GM18507 (cell line): ENCODE measurements around the gene RPTOR.

Experiments used
- DNase-seq: peaks from one replicate; pipeline ENCODE4 v3.0.0; 2011; ENCODE audit warnings: low read depth; ENCODE audit not compliant: insufficient read length; ENCODE audit errors: extremely low spot score
- FAIRE-seq: peaks from 2 replicates; lab custom pipeline; 2011; peaks lifted over from hg19 to GRCh38; lab: Jason Lieb, UNC

Gene RPTOR

DNA sequence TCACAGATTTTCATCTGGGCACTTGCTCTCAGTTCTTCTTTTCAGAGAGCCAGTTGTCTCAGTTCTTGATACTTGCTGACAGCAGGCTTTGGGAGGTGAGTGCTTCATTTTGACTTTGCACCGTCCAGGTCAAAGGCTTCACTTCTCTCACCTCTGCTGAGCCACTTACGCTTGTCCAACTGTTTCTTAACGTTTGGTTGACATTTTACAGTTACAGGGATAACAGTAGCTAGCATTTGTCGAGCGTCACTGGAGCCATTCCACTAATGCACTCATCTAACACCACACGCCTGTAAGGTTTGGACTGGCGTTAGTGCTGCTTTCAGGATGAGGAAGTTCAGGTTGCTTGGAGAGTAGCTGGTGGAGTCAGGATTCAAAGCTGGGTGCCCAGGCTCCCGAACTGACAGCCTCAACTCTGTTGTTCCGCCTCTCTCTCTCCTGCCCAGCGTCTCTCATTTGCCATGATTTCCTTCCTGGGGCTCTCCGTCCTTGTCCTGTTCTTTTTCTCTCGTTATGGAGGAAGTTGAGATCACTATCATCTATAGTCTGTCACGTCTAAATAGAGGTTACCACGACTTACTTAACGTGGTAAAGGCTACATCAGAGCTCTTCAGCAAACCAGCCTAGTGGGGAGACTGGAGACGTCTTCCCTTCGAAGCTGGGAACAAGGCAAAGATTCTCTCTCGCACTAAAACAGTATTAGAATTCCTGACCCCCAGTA, 220.8 kb downstream of the RPTOR start:
- FAIRE-seq (no peak), DNase-seq (no peak)

DNA sequence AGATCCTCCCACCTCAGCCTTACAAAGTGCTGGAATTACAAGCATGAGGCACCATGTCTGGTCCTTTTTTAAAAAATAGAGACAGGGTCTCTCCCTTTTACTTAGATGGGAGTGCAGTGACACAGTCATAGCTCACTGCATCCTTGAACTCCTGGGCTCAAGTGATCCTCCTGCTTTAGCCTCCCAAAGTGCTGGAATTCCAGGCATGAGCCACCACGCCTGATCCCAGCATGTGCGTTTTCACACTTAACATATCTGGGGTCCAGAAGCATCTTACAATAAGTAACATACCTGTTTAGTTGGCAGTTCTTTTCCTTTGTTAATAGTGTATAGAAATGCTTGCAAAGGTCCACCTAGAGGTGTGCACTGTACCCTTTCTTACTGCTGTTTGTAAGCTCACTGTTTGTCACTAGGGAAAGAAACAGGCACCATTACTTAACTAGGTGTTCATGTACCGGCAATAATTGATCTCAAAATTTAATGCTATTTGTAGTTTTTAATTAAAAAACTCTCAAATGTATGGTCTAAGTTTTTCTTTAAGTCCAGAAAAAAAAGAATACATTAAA, 221.7 kb downstream of the RPTOR start:
- no peak for DNase-seq

DNA sequence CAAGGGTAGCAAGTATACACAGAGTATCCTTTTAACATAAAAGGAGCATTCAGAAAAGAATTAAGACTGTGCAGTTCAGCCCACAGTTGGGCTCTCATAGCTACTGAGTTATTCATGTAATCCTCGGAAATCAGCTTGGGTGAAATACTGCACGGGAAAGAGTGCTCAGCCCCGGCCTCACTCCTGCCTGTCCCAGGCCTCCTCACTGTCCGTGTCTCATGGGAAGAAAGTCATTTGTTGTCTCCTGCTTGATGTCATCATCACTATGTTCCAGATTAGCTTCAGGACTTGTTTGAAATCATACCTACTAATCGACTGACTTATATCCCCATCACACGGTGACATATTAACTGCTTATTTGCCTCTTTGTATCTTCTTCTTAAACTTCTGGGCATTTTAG, 223.8 kb downstream of the RPTOR start:
- DNase-seq (no peak), FAIRE-seq (no peak)

More for the DNA sequence above, 221.7 kb downstream of the RPTOR start:
- FAIRE-seq, result no peak

DNA sequence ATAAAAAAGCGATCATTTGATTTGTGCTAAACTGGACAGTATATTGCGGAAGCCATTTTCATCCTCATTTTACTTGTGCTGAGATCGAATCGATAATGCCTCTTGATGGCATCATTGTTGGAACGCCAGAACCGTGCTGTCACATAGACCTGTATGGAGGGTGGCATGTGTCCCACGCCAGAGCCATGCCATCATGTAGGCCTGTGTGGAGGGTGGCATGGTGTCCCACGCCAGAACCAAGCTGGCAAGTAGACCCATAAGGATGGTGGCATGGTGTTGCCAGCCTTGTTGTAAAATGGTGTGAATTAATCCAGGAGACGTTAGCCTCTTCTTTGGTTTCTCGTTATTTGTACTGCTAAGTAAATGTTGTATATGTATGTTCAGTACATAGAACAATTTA, 224.3 kb downstream of the RPTOR start:
- FAIRE-seq (no peak), DNase-seq (no peak)

DNA sequence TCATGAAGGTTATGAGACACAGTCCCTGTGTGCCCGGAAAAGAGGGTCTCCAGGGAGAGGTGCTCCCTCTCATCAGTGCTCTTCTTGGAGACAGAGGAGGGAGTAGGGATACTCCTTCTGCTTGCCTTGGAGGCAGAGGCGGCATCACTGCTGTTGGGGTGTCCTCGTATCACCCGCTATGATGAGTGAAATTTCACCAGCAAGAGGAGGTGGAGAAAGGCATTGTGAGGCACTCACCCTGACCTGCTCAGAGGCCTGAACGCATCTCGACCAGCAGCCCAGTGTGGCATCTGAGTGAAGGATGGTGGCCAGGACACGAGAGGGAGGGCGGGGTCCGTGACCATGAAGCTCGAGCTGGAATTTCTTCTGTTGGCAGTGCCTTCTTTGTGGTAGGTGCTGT, 224.9 kb downstream of the RPTOR start:
- no peak for DNase-seq
- no peak for FAIRE-seq

DNA sequence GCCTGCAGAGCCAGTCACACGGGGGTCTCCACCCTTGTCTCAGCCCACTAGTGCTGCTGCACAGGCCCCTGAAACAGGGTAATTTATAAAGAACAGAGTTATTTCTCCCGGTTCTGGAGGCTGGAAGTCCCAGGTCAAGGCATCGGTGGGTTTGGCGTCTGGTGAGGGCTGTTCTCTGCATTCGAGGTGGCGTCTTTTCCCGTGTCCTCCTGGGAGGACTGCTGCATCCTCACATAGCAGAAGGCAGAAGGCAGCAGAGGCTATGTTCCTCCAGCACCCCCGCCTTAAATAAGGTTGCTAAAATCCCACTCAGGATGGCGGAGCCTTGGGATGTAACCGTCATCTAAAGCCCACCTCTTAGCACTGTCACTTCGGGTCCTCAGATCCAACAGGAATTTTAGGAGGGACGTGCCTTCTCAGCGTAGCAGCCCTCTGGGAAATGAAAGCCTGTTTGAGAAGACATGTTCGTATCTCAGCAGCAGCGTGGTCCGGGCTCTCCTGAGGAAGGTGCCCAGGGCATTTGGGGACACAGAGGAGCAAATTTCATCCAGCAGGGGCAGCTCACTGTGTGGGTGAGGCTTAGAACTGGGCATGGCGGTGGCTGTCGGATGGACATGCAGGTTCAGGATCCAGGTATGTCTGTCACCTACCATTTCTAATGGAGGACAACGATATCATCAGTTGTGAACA, 225.4 kb downstream of the RPTOR start:
- no peak for FAIRE-seq

DNA sequence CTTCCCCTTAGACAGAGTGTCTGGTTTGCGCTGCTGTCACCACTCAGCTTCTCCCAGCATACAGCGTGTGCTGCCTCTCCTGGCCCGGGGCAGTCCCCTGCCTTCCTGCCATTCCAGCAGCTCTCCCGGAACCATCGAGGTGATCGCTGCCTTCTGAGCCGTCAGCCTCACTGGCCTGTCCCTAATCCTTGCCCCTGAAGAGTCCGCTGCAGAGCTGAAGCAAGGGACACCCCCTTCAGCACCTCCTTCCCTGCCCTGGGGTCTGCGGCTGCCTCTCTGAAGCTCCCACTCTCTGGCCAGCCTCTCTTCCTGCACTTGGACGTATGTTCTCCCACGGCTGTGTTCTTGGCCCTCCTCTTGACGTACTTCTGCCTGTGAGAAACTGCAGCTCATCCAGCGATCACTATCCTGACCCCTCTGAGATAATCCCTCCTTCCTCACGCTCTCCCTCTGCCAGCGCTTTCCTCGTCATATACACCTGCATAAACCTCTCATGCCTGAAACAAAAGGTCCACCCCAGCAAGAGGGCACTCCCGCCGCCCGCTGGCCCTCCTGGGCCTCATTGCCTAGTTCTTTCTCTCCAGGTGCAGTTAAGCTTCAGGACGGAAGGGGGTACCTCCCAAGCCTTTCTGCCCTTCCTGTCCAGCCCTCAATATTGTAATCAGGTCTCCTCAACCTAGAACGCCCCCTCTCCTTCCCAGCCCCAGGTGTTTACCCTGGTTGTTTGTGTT, 226.4 kb downstream of the RPTOR start:
- DNase-seq (no peak), FAIRE-seq (no peak)

More for the DNA sequence above, 225.4 kb downstream of the RPTOR start:
- DNase-seq, result no peak

DNA sequence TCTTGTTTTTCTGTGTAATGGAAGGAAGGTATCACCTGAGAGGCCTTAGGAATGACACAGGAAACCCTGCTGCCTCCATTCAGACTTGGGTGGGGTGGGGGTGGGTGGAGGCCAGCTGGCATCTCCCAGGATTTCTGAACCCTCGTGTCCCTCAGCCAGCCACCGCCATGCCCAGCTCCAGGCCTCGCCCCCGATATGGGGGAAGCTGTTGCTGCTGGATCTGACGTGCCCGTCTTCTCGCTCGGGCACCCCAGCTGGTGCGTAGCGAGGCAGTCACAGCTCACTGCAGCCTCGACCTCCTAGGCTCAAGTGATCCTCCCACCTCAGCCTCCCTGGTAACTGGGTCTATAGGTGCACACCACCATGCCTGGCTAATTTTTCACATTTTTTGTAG, 227.0 kb downstream of the RPTOR start:
- FAIRE-seq (no peak), DNase-seq (no peak)

DNA sequence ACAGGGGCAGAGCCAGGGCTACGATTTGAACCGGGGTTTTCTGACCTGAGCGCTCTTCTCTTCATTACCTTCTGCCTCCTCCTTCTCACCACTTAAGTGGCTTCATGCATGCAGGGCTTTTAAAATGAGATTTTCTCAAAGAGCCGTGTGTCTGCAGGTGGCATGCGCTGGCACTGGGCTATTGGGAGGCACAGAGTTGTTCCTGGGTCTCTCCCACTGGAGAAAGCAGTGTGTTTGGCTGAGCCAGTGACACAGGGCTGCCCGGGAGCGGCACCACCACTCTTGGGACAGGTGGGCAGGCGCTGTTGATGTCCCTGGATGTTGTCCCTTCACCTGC, 228.2 kb downstream of the RPTOR start:
- no peak for FAIRE-seq
- DNase-seq, result no peak

DNA sequence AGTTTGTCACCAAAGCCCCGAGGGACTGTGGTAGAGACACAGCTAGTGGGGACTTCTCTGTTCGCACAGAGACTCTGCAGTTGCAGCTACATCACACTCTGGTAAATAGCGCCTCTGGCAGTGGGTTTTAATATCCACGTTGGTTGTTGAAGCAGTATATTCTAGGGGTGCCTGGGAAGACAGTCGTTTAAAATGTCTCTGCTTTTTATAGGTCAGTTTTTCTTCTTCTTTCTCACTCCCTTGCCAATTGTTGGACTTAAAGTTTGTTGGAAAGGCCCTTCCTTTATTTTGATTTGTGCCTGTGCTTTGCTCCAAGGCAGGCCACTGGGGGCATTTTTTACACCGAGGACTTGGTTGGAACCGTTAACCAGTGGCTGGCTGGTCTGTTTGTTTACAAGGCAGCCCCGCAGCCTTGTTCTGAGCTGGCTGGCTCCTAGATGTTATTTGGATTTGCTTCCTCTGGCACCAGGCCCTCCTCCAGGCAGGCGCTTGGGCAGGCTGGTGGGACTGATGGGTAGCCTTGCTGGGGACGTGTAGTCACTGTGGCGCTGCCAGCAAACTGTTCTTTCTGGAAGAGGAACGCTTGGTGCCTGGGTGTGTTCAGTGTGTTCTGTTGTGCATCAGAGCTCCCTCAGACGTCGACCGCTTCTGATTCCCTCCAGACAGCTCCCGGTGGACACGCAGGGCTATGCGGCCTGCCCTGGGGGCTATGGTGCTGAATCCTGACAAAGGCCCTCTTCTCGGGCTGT, 228.8 kb downstream of the RPTOR start:
- DNase-seq (no peak), FAIRE-seq (no peak)

DNA sequence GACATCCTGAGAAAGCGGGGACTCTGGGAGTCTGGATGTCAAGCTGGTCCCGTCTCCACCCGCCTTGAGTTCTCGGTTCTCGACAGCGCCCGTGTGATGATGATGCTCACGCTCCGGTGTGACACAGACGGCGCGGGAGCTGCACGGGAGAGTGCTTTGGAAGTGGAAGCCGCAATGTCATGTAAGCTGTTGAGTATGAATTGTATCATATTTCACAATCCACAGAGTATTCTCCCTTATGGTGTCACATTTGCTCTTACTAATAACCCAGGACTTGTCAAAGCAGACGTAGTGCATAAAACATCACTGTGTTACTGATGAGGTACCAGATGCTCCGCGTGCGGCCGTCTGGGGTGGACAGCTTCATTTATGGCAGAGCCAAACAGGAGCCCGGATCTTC, 229.5 kb downstream of the RPTOR start:
- DNase-seq (no peak), FAIRE-seq (no peak)

DNA sequence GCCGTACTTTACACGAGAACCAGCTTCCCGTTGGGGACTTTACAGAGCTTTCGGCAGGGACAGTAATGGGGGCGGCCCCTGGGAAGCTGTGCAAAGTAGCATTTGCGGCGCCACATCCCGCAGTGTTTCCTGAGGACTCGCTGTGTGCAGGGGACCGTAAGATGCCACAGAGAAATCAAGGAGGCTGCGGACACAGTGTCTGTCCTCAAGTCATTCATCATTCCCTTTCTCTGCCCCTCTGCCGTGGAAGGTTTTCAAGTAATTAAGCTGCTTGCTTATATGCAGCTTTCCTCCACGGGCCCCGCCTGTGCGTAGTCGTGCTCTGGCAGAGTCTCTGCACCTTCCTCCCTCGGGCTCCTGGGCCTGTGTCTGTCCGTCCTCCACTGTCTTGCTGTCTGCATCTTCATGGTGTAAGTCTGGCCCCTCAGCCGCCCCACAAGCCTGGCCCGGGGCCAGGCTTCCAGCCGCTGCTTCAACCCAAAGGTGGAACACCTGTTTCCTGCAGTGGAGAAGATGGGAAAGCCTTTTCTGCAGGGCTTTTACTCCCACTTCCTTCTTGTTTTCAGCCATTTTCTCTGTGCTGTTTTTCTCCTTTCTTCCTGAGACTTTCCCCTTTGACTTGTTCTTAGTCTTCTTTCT, 230.1 kb downstream of the RPTOR start:
- DNase-seq (no peak), FAIRE-seq (no peak)

DNA sequence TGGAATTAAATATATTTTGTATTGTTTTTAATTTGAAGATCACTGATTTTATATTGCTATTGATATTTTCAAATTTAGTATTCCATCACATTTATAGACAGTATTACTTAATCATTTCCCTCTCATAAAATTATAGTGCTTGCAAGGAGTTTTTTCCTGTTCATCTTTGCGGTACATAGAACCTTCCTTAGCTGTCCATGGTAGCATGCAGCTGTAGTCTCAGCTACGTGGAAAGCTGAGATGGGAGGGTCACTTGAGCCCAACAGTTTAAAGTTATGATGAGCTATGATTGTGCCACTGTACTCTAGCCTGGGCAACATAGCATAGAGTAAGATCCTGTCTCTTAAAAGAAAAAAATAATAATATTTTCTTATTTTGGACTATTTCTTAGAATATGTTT, 231.2 kb downstream of the RPTOR start:
- no peak for FAIRE-seq
- no peak for DNase-seq

DNA sequence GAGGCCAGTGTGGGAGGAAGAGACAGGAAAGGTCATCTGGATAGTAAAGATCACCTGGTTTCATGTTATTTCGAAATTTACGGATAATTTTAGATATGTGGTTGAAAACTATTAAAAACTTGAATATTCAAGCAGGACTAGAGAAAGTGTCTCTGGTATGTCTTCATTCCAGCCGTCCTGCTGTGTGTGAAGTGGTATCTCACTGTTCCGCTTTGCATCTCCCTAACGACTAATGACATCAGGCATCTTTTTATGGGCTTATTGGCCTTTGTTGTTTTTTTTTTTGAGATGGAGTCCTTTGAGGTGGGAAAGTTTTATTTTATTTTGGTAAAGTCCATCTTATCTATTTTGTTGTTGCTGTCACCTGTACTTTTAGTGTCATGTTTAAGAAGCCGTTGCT, 232.6 kb downstream of the RPTOR start:
- no peak for FAIRE-seq
- DNase-seq, result no peak

DNA sequence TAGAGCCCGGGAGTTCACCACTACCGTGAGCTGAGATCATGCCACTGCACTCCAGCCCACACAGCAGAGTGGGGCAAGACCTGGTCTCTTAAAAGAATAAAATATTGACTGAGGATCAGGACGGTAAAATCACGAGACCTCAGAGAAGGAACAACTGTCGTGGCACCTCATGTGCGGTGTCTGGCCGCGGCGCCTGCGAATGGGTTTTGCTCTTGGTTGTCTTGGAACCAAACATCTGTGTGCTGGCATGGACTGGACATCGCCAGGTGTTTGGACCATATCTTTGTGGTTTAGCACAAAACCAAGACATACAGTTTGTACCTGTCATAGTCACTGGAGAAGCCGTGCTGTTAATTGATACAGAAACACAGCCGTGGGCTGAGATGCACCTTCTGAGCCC, 234.1 kb downstream of the RPTOR start:
- FAIRE-seq (no peak), DNase-seq (no peak)

DNA sequence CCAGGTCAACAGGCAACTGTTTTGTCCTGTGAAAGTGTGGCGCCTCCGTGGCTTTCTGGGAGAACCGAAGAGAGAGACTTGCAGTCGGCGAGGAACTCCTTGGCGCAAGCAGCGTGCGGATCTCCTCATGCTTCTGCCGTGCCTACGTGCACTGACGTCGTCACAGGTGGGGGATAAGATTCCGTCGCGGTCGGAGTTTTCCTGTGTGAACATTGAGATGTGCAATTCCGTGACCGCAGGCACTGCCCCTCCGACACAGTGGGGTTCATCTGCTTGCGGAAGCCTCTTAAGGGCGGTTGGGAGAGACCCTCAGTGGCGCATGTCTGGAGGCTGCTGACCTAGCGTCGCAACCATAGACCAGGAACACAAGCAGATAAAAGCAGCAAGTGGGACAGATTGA, 234.7 kb downstream of the RPTOR start:
- FAIRE-seq, result no peak
- DNase-seq, result no peak

DNA sequence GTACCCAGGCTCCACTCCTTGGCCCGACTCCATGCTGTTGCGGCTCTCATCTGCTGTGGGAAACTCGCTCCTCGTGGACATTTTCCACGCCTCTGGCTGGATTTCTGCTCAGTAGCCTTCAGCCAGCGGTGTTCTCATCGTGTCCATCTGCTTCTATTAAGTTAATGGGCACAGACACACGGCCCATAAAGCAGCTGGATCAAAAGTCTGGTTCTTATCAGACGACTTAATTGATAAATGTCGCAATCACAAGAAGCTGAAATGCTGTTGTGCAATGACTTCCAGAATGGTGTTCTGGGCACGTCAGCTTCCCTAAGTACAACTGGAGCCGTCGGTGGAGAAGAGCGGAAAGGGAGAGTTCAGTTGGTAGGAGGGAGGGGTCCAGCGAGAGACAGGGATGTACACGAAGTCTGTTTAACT, 235.3 kb downstream of the RPTOR start:
- DNase-seq (no peak), FAIRE-seq (no peak)

DNA sequence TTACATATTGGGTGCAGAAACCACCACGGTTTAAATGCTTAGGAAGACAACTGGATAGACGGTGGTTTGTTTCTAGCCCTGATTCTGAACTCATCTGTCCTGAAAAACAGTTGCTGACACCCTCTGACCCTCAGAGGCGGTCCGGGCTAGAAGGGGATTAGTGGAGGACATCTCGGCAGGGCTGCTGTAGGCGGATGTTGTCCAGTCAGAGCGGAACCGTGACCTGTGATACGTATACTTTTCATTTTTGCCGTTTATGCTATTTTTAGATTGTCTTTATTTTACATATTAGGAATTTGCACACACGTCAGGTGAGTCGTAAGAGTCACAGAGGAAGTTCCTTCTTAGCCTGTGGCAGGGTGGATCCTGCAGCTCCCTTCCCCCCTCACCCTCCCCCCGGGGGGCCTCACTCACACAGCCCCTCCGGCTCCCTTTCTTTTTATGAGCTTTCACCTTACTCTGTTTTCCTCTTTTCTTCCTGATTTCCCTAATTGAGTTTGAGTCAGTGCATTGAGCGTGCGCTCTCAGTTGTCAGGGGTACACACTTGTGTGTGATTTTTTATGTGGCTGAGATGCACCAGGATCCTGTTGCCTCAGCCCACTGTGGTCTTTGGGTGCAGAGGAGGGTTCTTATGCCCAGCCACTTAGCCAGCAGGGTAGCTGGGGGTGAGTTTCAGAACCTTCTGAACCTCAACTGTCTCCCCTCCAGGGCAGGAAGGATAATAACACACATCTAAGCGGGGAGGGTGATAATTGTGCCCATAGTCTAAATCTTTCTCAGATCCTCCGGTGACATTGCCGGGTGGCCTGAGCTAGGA, 236.0 kb downstream of the RPTOR start:
- DNase-seq (peak; percentile 74), FAIRE-seq (peak; percentile 91)

DNA sequence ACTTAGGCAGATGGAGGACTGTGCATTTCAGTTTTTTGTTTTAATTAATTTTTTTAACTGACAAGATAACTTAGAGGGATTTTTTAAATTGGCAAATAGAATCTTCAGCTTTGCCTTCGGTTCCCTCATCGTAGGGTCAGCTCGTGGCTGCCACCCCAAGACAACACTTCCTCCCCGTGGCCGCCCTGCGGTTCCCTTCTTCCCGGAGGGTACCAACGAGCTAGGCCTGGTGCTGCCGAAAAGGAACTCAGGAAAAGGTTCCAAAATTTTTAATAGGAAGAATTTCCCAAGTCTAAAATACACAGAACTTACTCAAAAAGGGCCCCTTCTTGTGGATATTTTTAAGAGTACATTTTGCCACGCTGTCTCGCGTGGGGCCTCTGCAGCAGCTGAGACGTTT, 236.6 kb downstream of the RPTOR start:
- FAIRE-seq, result no peak

More for the DNA sequence above, 236.6 kb downstream of the RPTOR start:
- no peak for DNase-seq
